GM21526 (cell line): ENCODE results near the gene BAHCC1.

Source experiments
- ATAC-seq: cut with Tn5 transposase; IDR thresholded peaks from one replicate; pipeline ENCODE4 v1.9.1; 2021; ENCODE audit warnings: moderate library complexity; ENCODE audit not compliant: unreplicated experiment, low FRiP score

The BAHCC1 gene

DNA sequence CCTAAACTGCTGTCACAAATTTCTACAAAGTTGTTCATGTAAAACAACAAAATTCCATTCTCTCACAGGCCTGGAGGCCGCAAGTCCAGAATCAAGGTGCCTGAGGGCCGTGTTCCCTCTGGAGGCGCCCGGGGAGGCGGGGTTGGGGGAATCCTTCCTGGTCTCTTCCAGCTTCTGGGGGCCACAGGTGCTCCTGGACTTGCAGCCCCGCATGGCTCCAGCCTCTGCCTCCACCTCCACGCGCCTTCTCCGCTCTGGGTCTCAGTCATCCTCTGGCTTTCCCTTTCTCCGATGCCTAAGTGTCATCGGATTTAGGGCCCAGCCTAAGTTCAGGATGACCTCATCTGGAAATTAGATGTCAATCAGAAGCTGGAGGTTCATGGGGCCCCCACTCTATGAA lies 28.6 kb upstream of the BAHCC1 start:
- ATAC-seq: no peak

DNA sequence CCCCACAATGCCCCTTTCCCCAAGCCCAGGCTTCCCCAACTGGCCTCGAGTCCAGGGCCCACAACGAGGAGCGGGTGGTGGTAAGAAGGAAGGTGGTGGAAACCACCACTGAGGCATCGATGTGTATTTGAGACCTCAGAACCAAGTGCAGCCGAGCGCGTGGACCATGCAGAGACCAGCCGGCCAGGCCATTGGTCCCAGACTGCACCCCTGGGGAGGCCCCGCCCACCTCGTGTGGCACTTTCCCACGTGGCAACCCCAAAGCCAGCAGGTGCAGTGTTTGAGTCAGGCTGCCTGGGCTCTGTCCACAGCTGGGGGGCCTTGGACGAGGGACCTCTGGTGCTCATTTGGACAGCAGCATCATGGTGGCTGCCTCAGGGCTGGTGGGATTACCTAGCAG lies 28.1 kb upstream of the BAHCC1 start:
- ATAC-seq: no peak

GRCh38 chr17:81368161-81369022 lies 26.9 kb upstream of the BAHCC1 start:
- ATAC-seq: no peak

DNA sequence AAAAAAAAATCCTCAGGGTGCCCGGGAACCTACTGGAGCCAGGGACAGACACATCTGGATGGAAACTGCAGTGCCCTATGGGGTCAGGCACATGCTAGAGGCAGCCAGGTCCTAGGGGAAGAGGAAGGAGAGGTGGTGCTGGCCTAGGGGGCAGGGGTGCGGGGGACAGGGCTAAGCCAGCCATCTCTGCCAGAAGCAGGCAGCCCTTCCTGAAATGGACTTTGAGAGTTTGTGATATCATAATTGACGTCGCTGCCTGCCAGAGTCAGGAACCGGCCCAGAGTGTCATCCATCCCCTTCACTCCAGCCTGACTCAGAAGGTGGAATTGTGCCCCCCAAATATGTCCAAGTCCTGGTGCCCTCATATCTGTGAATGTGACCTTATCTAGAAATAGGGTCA lies 25.0 kb upstream of the BAHCC1 start:
- no peak for ATAC-seq

DNA sequence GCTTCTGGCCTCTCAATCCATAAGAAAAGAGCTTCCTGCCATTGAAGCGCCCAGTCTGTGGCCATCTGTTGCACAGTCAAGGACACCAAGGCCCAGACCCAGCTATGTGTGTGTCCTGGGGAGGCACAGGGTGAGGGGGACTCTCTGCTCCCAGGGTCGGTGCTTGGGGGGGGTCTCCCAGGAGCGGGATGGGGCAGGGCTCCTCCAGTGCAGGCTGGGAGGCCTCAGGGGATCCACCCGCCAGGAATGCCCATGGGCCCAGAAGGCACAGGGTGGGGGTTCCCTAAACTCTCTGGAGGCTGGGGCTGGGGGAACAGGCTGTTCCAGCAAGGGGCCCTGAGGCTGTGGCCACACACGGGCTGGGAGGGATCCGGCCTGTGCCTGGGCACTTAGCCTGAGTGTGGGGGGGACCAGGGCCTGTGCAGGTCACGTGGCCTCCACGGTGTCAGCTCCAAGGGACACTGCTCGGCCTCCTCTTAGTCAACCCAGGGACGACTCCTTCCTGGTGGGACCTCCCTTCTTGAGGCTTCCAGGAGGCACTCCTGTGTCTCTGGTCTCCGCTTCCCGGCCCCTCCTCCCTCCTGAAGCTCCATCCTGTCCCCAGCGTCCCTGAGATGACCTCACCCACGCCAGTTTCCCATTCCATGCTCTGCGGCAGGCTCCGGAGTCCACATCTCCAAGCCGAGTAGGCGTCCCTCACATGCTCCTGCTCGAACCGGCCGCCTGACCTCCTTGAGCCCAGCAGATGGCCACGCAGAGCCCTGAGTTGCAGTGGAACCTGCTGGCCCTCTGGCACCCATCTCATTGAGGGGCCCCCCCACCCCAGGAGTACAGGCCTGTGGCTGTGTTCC lies 23.1 kb upstream of the BAHCC1 start:
- no peak for ATAC-seq

DNA sequence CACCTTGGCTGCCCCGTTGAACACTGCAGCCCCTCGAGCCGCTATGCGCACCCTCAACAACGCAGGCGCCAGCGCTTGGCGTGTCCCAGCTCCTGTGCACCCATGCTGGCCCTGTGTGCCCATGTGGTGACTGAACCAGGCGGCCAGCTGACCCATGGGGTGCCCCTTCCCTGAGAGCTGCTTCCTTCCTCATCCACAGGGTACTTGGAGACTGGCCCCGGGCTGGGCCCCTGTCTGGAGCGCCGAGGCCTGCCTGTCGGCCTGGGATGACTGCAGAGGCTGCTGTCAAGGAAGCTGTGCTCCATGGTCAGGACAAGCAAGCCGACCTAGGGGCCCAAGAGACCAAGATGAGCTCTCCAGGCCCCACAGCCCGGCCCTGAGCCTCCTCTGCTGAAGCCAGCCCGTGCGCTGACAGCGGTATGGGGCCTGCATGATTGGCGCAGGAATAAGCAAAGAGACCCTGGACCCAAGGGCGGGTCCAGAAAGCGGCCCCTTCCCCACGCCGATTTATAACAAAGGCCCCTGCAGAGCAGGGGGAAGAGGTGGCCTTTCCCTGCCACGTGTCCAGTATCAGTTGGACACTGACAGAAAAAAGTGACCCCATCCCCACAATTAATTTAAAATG lies 21.6 kb upstream of the BAHCC1 start:
- ATAC-seq: no peak

GRCh38 chr17:81374890-81375289 lies 20.4 kb upstream of the BAHCC1 start:
- ATAC-seq: no peak

- no peak for ATAC-seq
Observed at GRCh38 chr17:81376946-81377714, 18.1 kb upstream of the BAHCC1 start.

- no peak for ATAC-seq
Observed at GRCh38 chr17:81378941-81379511, 16.2 kb upstream of the BAHCC1 start.

DNA sequence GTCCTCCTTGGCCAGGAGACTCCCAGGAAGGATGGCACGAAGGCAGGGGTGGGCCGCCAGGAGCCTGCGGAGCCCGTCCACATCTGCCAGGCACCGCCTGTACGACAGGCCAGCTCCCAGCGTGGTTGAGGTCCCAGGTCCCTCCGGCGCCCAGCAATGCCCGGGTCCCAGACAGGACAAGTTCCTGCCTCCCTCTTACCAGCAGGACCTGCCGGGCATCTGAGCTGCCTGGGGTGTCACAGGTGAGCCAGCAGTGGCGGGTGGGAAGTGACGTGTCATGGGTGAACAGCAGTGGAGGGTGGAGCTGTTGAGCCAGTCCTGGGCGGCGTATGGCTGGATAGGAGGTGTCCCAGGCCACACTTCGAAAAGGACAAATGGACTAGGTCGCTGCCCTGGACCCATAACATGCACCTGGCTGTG lies 15.7 kb upstream of the BAHCC1 start:
- ATAC-seq: no peak

DNA sequence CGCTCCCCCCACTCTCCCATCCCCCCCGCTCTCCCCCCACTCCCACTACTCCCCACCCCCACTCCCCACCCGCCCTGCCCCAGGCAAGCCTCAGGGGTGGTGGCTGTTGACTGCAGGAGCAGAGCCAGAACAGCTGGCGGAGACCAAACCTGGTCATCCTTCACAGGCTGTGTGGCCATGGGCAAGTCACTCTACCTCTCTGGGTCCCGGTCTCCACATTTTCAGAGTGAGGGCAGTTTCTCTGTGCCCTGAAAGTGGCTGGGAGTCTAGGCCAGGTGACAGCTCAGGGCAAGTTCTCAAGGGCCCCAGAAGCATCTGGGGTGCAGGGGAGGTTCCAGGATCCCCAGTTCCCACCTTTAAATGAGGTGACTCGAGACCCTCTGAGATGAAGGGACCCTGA lies 15.1 kb upstream of the BAHCC1 start:
- ATAC-seq: no peak

GRCh38 chr17:81380666-81381518 lies 14.4 kb upstream of the BAHCC1 start:
- no peak for ATAC-seq

- ATAC-seq: no peak
Observed at GRCh38 chr17:81381632-81382577, 13.4 kb upstream of the BAHCC1 start.

GRCh38 chr17:81382851-81383250 lies 12.4 kb upstream of the BAHCC1 start:
- no peak for ATAC-seq

DNA sequence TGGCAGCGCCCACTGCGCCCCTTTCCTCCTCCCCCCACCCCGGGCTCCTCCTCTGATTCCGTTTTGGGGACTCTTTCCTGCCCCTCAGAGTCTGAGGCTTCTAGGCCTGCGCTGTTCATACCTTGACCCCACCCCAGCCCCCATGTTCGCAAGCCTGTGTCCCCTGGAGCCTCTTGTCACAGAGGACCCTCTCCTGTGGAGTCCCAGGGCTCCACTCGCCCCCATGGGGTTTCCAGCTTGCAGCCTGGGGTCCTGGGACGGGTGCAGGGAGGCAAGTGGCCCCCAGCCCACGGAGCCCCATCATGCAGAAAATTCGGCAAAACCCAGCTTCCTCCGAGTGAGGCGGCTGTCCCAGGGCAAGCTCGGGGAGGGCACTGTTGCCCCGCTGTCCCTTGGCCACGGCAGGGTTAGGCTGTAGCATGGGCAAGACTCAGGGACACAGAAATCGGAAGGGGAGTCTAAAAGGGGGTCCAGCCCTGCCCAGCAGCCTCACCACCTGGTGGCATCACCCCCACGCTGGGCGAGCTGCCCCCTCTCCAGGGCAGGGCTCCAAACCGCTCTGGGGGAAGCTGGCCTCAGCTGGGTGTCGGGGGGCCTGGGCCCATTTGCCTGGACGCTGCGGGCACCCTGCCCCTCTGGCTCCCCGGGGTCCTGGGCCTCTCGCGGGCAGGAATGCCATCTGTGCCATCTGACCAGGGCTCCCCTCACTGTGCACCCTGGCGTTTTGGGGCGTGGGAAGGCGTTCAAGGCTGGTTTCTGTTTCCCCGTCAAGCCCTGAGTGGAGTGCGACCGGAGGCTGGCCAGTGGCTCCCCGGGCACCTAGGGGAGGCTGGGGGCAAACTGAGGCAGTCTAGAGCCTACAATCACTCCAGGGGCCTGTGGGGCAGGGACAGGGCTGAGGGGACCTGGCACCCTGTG lies 11.5 kb upstream of the BAHCC1 start:
- ATAC-seq: no peak

DNA sequence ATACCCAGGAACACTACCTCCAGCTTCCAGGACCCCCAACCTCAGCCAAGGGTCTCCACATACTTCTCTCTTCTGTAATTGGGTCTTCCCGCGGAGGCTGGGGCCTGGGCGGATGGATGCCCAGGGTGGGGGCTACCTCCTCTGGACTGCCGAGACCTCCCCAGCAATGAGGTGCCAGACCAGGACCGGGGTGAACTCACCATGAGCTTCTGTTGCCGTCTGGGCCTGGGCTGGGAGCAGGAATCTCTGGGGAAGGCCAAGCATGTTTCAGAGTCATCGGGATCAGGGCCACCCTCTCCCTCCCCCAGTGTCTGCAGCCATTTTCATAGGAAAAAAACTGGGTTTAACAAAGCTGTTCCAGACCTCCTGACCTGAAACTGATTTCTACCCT lies 10.3 kb upstream of the BAHCC1 start:
- no peak for ATAC-seq
